MM.1S (cell line): ENCODE results near the gene FAM3D.

ENCODE experiments used
- DNase-seq: peaks from one replicate; pipeline ENCODE4 v3.0.0-alpha.2; 2015
- H2AFZ ChIP-seq: fragments of 300-600 bp; sonication (generic); 2 replicates; pipeline ENCODE4 v1.6.0; 2016; ENCODE audit warnings: antibody characterized with exemption, low read length
- H3F3A ChIP-seq: fragments of 300-600 bp; sonication (generic); 2 replicates; pipeline ENCODE4 v1.6.1; 2016; ENCODE audit warnings: mild to moderate bottlenecking, antibody characterized with exemption, low read length, moderate library complexity, mixed read lengths; ENCODE audit not compliant: insufficient read depth
- H3K27ac ChIP-seq: fragments of 300-600 bp; sonication (generic); 2 replicates; pipeline ENCODE4 v1.5.1; 2016; ENCODE audit warnings: mild to moderate bottlenecking, low read length
- H3K27me3 ChIP-seq: fragments of 300-600 bp; sonication (generic); replicated peaks from 2 replicates; pipeline ENCODE4 v1.6.0; 2016; ENCODE audit warnings: low read length; ENCODE audit not compliant: insufficient read depth
- H3K36me3 ChIP-seq: fragments of 300-600 bp; sonication (generic); replicated peaks from 2 replicates; pipeline ENCODE4 v1.6.1; 2016; ENCODE audit warnings: mild to moderate bottlenecking, low read length, mixed read lengths; ENCODE audit not compliant: insufficient read depth
- H3K4me1 ChIP-seq: fragments of 300-600 bp; sonication (generic); 2 replicates; pipeline ENCODE4 v1.6.1; 2016; ENCODE audit warnings: low read length, mixed read lengths
- H3K4me2 ChIP-seq: fragments of 300-600 bp; sonication (generic); 2 replicates; pipeline ENCODE4 v1.6.0; 2016; ENCODE audit warnings: low read depth, low read length
- H3K4me3 ChIP-seq: fragments of 300-600 bp; sonication (generic); 2 replicates; pipeline ENCODE4 v1.5.1; 2016; ENCODE audit warnings: low read length, mixed read lengths
- H3K79me2 ChIP-seq: fragments of 300-600 bp; sonication (generic); 2 replicates; pipeline ENCODE4 v1.6.1; 2016; ENCODE audit warnings: mixed run types, low read length, mixed read lengths
- H3K9ac ChIP-seq: fragments of 300-600 bp; sonication (generic); 2 replicates; pipeline ENCODE4 v1.6.1; 2016; ENCODE audit warnings: low read length, mixed read lengths
- H3K9me2 ChIP-seq: fragments of 300-600 bp; sonication (generic); replicated peaks from 2 replicates; pipeline ENCODE4 v1.6.1; 2016; ENCODE audit warnings: mild to moderate bottlenecking, low read length, mixed read lengths; ENCODE audit not compliant: insufficient read depth
- H3K9me3 ChIP-seq: fragments of 300-600 bp; sonication (generic); replicated peaks from 2 replicates; pipeline ENCODE4 v1.6.1; 2016; ENCODE audit warnings: mild to moderate bottlenecking, low read length, mixed read lengths; ENCODE audit not compliant: insufficient read depth
- H4K20me1 ChIP-seq: fragments of 300-600 bp; sonication (generic); 2 replicates; pipeline ENCODE4 v1.6.1; 2016; ENCODE audit warnings: mild to moderate bottlenecking, low read length, moderate library complexity, mixed read lengths; ENCODE audit not compliant: insufficient read depth
- EZH2 ChIP-seq: fragments of 300-600 bp; sonication (generic); optimal IDR thresholded peaks from 2 replicates; pipeline ENCODE3; 2017; ENCODE audit warnings: low read depth, mild to moderate bottlenecking, antibody characterized with exemption, low read length, mixed read lengths
- EZH2phosphoT487 ChIP-seq: fragments of 300-600 bp; sonication (generic); IDR thresholded peaks from 2 replicates; pipeline ENCODE4 v1.6.1; 2018; ENCODE audit warnings: antibody characterized with exemption, low read length
- TF ChIP-seq, protein P1 (sequence below): fragments of 300-600 bp; sonication (generic); IDR thresholded peaks from 2 replicates; pipeline ENCODE4 v1.5.1; 2016; ENCODE audit warnings: antibody characterized with exemption, low read length, mixed read lengths

Gene FAM3D

DNA sequence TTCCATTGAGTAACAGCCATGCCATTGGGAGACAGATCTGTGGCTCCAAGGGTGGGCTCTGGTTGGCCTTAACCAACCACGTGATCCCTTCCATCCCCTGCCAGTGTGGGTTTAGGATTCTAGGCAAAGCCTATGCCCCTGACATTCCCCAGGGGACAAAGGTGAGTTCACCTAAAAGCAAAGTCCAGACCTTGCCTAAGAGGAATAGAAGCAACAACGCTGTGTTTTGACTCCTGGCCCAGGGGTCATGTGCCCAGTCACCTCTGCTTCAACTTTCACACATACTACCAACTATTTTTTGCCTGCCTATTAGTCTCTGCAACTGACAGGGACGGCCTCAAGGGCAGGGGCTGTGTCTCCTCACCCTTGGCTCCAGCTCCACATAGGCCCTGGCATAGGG, 42.0 kb downstream of the FAM3D start:
- Histone ChIP-seq H3K27me3 (no peaks in the 10 kb centered on the region), H3K9ac (no peak overlapping the region), H3K79me2 (no peaks in the 10 kb centered on the region), H2AFZ (no peak overlapping the region), H3K36me3 (no peaks in the 10 kb centered on the region), H3F3A (no peaks in the 10 kb centered on the region), H3K4me1 (no peaks in the 10 kb centered on the region), H4K20me1 (no peaks in the 10 kb centered on the region), H3K9me3 (no peaks in the 10 kb centered on the region), H3K4me3 (no peak overlapping the region), H3K27ac (no peak overlapping the region), H3K9me2 (no peaks in the 10 kb centered on the region), H3K4me2 (no peak overlapping the region)
- TF ChIP-seq, protein P1, sequence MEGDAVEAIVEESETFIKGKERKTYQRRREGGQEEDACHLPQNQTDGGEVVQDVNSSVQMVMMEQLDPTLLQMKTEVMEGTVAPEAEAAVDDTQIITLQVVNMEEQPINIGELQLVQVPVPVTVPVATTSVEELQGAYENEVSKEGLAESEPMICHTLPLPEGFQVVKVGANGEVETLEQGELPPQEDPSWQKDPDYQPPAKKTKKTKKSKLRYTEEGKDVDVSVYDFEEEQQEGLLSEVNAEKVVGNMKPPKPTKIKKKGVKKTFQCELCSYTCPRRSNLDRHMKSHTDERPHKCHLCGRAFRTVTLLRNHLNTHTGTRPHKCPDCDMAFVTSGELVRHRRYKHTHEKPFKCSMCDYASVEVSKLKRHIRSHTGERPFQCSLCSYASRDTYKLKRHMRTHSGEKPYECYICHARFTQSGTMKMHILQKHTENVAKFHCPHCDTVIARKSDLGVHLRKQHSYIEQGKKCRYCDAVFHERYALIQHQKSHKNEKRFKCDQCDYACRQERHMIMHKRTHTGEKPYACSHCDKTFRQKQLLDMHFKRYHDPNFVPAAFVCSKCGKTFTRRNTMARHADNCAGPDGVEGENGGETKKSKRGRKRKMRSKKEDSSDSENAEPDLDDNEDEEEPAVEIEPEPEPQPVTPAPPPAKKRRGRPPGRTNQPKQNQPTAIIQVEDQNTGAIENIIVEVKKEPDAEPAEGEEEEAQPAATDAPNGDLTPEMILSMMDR, result no peak
- no peak for TF ChIP-seq EZH2phosphoT487
- TF ChIP-seq EZH2, result no peak
- no peak for DNase-seq

DNA sequence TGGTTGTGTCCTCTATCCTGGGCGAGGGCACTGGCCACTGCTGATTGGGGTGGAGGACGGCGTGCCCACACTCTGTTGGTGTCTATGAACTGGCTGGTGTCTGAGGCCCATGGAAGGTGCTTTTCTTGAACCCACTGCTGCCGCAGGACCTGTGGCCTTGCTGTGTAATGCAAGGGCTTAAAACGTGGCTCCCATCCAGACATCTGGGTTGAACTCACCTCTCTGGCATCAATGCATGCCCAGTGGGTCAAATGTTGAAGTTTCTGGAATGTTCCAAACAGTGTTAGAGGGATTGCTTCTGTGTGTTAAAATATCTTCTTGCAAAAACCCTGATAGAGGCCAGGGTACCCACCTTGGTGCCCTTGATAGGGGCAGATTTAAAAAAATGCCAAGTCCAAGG, 42.6 kb downstream of the FAM3D start:
- DNase-seq, result no peak
- TF ChIP-seq, protein P1, result no peak
- TF ChIP-seq EZH2phosphoT487, result no peak
- TF ChIP-seq EZH2, result no peak
- H3K9me3 ChIP-seq, result no peaks in the 10 kb centered on the region

DNA sequence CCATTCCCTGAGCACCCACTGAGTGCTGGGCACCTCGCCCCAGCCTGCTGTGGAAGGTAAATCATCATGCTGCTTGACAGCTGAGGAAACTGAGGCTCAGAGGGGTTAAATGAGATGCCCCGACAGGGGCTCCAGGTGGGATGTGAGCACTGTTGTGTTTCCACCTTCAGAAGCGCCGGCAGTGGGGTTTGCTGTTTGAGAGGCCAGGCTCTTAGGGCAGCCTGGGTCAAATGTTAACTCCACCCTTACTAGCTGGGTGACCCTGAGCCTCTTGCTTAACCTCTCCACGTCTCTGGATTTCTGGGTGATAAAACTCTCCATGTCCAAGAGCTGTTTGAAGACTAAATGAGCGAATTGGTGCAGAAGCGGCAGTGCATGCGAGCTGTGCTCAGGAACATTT, 43.1 kb downstream of the FAM3D start:
- H3K9ac ChIP-seq, result no peak overlapping the region
- no peaks in the 10 kb centered on the region for H3K27me3 ChIP-seq
- H2AFZ ChIP-seq, result no peak overlapping the region
- H3K4me1 ChIP-seq, result no peaks in the 10 kb centered on the region
- DNase-seq, result no peak
- no peak for TF ChIP-seq EZH2
- TF ChIP-seq EZH2phosphoT487, result no peak
- TF ChIP-seq, protein P1, result no peak
- no peaks in the 10 kb centered on the region for H3K79me2 ChIP-seq
- H3K27ac ChIP-seq, result no peak overlapping the region
- no peaks in the 10 kb centered on the region for H3K36me3 ChIP-seq
- no peak overlapping the region for H3K4me2 ChIP-seq
- H3K4me3 ChIP-seq, result no peak overlapping the region
- no peaks in the 10 kb centered on the region for H3K9me2 ChIP-seq
- no peaks in the 10 kb centered on the region for H3K9me3 ChIP-seq
- no peaks in the 10 kb centered on the region for H4K20me1 ChIP-seq
- no peaks in the 10 kb centered on the region for H3F3A ChIP-seq

More for the DNA sequence above, 42.6 kb downstream of the FAM3D start:
- Histone ChIP-seq H3K27ac (no peak overlapping the region), H3K4me2 (no peak overlapping the region), H3K36me3 (no peaks in the 10 kb centered on the region), H3K79me2 (no peaks in the 10 kb centered on the region), H3K27me3 (no peaks in the 10 kb centered on the region), H2AFZ (no peak overlapping the region), H3K4me1 (no peaks in the 10 kb centered on the region), H4K20me1 (no peaks in the 10 kb centered on the region), H3K9ac (no peak overlapping the region), H3K4me3 (no peak overlapping the region), H3K9me2 (no peaks in the 10 kb centered on the region), H3F3A (no peaks in the 10 kb centered on the region)
